ENCODE results near the gene CLEC19A. TPM values are rescaled to one million over a fixed set of nuclear protein-coding genes. Genes with fewer than 3 reads are reported as not detected.

The CLEC19A gene
- total and polyA plus RNA-seq, 4 donors, result not detected

GRCh38 chr16:19241512-19241911, 44.0 kb upstream of the CLEC19A start:
- TF ChIP-seq HNF4G (IDR thresholded peaks at IDR 0.05) (no peak), HNF4A (conservative IDR thresholded peaks at IDR 0.05) (no peak), SP1 (IDR thresholded peaks at IDR 0.05) (no peak), FOXA2 (IDR thresholded peaks at IDR 0.05) (no peak), CTCF (IDR thresholded peaks at IDR 0.05; ENCODE audit: low read depth, low read length, missing input control) (no peak), RXRA (IDR thresholded peaks at IDR 0.05) (no peak), FOXA1 (IDR thresholded peaks at IDR 0.05) (no peak), REST (IDR thresholded peaks at IDR 0.05) (no peak), RAD21 (IDR thresholded peaks at IDR 0.05) (no peak), ATF3 (IDR thresholded peaks at IDR 0.05) (no peak), JUND (IDR thresholded peaks at IDR 0.05) (no peak), YY1 (IDR thresholded peaks at IDR 0.05) (no peak), NR2F2 (IDR thresholded peaks at IDR 0.05) (no peak), TAF1 (conservative IDR thresholded peaks at IDR 0.05) (no peak), EGR1 (IDR thresholded peaks at IDR 0.05; ENCODE audit: low read depth in 2 of 2) (no peak), ZBTB33 (IDR thresholded peaks at IDR 0.05) (no peak), GABPA (IDR thresholded peaks at IDR 0.05 in 1 of 2, conservative IDR thresholded peaks at IDR 0.05 in 1 of 2) (no peak)
- TF ChIP-seq, protein P1, sequence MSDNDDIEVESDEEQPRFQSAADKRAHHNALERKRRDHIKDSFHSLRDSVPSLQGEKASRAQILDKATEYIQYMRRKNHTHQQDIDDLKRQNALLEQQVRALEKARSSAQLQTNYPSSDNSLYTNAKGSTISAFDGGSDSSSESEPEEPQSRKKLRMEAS (IDR thresholded peaks at IDR 0.05), result no peak
- WGBS, result 96% methylated on average over 11 of the region's 11 CpGs
- no peak overlapping the region for H3K27ac ChIP-seq (ENCODE audit: low read depth in 1 of 2, low read length in 2 of 2)
- no peaks in the 10 kb centered on the region for H3K27me3 ChIP-seq (ENCODE audit: control insufficient read depth in 4 of 4, insufficient read depth in 4 of 4, low read length in 3 of 4)
- no peaks in the 10 kb centered on the region for H3K4me1 ChIP-seq (ENCODE audit: control insufficient read depth in 4 of 4, insufficient read depth in 4 of 4, low read length in 3 of 4)
- H3K9ac ChIP-seq (ENCODE audit: low read depth in 1 of 2, low read length in 2 of 2), result no peak overlapping the region
- no peak overlapping the region for H3K4me3 ChIP-seq (ENCODE audit: low read depth in 1 of 3, low read length in 3 of 3)
- no peaks in the 10 kb centered on the region for H3K9me3 ChIP-seq (ENCODE audit: control insufficient read depth in 4 of 4, low read length in 3 of 4)
- H3K36me3 ChIP-seq (ENCODE audit: control insufficient read depth in 4 of 4, insufficient read depth in 3 of 4, low read depth in 1 of 4, low read length in 3 of 4), result peaks cover 0 to 9% (median 5%) of the 10 kb centered on the region in 4 donors
- no peak for DNase-seq (ENCODE audit: low spot score)

All from liver (tissue), 9 donors.